HG03064 (cell line): Measurements from ENCODE around the gene LRRC75B.

ENCODE experiments used
- ATAC-seq: cut with Tn5 transposase; IDR thresholded peaks from one replicate; pipeline ENCODE4 v1.9.1; 2021; ENCODE audit warnings: low read depth; ENCODE audit not compliant: unreplicated experiment

The LRRC75B gene

GRCh38 chr22:24587948-24588347 is 4.9 kb downstream of the LRRC75B start:
- no peak for ATAC-seq

- no peak for ATAC-seq
Observed at GRCh38 chr22:24587251-24587650, 5.6 kb downstream of the LRRC75B start.

- no peak for ATAC-seq
Observed at GRCh38 chr22:24585927-24586546, 6.8 kb downstream of the LRRC75B start.

GRCh38 chr22:24585461-24585860 is 7.4 kb downstream of the LRRC75B start:
- ATAC-seq = no peak

- no peak for ATAC-seq
Observed at GRCh38 chr22:24584871-24585411, 7.9 kb downstream of the LRRC75B start.

- no peak for ATAC-seq
Observed at GRCh38 chr22:24584166-24584790, 8.6 kb downstream of the LRRC75B start.

GRCh38 chr22:24583221-24584165 is 9.4 kb downstream of the LRRC75B start:
- no peak for ATAC-seq

- no peak for ATAC-seq
Observed at GRCh38 chr22:24582056-24582814, 10.6 kb downstream of the LRRC75B start.

GRCh38 chr22:24580276-24580675 is 12.6 kb downstream of the LRRC75B start:
- ATAC-seq = no peak

GRCh38 chr22:24579258-24579601 is 13.6 kb downstream of the LRRC75B start:
- ATAC-seq = no peak

GRCh38 chr22:24578355-24579257 is 14.3 kb downstream of the LRRC75B start:
- no peak for ATAC-seq

GRCh38 chr22:24576778-24577177 is 16.1 kb downstream of the LRRC75B start:
- no peak for ATAC-seq

- ATAC-seq = no peak
Observed at GRCh38 chr22:24571266-24571665, 21.6 kb downstream of the LRRC75B start.

GRCh38 chr22:24567668-24568067 is 25.2 kb downstream of the LRRC75B start:
- no peak for ATAC-seq

- ATAC-seq = no peak
Observed at GRCh38 chr22:24566899-24567511, 25.9 kb downstream of the LRRC75B start.

GRCh38 chr22:24565077-24565476 is 27.8 kb downstream of the LRRC75B start:
- ATAC-seq = no peak

- no peak for ATAC-seq
Observed at GRCh38 chr22:24564376-24565058, 28.4 kb downstream of the LRRC75B start.

- no peak for ATAC-seq
Observed at GRCh38 chr22:24563246-24563645, 29.6 kb downstream of the LRRC75B start.

GRCh38 chr22:24559471-24559870 is 33.4 kb downstream of the LRRC75B start:
- no peak for ATAC-seq
